ENCODE data around the gene UBB.

DNA sequence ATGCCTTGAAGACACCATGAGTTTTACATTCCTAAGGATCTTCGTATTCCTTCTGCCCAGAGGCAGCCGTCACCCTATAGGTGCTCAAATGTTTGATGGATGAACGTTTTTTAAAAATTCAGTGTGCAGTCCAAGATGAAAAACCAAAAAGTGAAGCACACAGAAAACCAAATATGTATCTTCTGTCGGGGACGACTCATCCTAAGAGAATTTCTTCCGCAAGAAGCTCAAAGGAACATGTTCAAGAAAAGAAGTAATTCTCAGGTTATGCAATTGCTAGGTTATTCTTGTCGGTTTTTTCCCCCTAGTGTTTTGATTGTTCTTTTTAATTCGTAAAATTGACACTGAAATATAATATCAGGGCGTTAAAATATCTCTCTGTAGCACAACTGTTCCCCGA lies 29.1 kb upstream of the UBB start:
- TF ChIP-seq CTCF (IDR thresholded peaks at IDR 0.05; ENCODE audit: low read length) (no peak), EZH2 (optimal IDR thresholded peaks at IDR 0.05; ENCODE audit: low read depth, low read length) (no peak)
